Myocyte (in vitro differentiated cells): ENCODE data around the gene AKAP8. TPM values are rescaled to one million over a fixed set of nuclear protein-coding genes. Genes with fewer than 3 reads are reported as not detected.
"Not testable (repeated sequence)": the region's sequence is repeated elsewhere in the genome, so short reads cannot be mapped to it uniquely, and the experiment has no call there.

Experiments
- DNase-seq: peaks from one replicate; pipeline ENCODE4 v3.0.0-alpha.2; 2012; ENCODE audit warnings: low read depth
- total RNA-seq: library from RNA; depleted of rRNA; stranded (reverse); fragments of >200 nt; gene quantifications from 2 replicates; pipeline ENCODE4 v1.2.3, GENCODE V29; 2014

AKAP8 gene
- total RNA-seq, 1 donor from 2014 or later = 25.0 TPM

DNA sequence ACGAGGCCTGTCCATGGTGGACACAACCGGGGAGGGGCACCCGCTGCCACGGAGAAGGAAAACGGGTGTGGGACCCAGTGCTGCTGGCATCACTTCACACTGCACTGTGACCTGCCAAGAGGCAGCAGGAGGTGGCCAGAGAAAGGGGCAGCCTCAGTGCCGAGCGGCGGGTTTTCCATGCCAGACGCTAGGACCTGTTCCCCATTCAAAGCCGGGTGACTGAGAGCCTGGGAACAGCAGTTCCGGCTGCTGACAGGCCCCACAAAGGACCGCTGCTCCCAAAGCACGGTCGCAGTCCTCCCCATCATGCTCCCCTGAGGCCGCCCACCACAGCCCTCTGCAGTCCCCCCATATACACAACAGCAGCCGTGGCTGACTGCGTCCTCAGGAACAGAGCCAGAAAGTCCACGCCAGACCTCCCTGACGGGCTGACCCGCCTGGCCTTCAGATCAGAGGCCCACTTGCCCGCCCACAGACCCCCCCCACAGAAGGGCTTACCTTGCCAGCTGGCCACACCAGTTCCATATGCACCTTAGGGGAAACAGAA is 5.4 kb downstream of the AKAP8 start:
- DNase-seq = no peak

DNA sequence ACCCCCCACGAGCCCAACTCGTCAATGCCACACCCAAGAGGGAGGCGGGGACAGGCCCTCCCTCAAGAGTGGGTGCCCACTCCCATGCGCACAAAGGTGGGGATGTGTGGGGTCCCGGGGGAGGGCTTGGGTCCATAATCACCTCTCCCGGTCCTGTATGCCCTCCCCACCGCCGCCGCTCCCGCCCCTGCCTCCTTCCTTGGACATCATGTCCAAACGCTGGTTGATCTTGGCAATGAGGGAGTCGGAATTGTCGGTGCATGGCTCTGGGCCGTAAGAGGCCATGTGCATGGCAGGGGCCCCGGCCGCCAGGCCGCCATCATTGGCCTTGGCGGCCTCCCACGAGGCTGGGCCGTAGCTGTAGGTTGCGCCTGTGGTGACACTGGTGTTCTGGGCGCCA is 5.9 kb downstream of the AKAP8 start:
- DNase-seq = no peak

DNA sequence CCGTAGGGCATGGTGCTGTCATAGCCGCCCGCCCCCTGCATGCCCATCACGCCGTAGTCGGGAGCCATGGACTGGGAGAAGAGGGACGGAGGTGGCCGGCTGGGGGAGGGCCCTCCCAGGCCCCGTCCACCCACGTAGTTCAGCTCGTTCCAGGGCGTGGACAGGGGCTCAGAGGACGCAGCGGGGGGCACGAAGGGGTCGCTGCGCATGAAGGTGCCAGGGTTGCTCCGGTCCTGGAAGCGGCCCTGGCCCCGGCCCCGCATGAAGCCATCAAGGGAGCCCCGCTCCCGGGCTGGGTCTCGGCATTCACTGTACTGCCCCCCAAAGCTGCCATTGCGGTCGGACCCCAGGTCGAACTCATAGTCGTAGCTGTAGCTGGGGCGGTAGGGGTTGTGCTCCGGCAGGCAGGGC is 6.7 kb downstream of the AKAP8 start:
- DNase-seq = no peak

DNA sequence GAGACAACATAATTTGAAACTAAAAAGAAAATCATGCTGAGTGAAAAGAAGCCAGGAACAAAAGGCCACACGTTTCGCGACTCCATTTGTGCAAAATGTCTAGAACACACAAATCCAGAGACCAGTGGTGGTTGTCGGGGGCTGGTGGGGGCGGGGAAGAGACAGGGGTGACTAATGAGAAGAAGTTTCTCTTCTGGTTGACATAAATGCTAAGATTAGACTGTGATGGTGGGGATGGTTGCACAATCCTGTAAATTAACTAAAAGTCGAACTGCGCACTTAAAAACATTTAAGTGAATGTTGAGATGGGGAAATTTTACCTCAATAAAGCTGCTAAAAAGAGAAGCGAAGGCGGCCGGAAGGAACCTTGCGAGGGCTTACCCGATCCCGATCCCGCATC is 7.1 kb downstream of the AKAP8 start:
- DNase-seq = no peak

DNA sequence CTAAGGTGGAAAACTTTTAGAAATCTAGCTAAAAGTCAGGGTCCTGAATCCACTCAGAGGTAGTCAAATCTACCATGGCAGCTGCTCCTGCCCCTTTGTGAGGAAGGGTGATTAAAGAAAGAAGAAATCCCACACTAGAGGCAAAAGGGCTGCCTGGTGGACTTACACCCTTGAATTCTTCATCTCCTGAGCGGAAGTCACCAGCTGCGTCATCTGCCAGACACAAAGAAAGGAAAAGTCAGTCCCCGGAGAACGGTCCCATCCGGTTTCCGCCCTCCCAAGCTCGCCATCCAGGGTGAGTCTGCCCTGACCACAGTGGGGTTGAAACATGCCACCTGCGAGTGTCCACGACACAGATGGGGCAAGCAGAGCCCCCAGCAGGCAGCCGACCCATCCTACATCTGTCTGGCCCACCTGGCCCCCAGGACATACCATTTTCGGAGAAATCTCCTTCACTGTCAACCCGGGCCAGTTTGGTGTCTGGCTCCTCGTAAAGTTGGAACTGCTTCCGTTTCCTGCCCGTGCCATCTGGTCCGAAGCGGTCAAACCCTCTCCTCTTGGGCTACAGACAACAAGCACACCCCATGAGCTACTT is 7.7 kb downstream of the AKAP8 start:
- DNase-seq = no peak

DNA sequence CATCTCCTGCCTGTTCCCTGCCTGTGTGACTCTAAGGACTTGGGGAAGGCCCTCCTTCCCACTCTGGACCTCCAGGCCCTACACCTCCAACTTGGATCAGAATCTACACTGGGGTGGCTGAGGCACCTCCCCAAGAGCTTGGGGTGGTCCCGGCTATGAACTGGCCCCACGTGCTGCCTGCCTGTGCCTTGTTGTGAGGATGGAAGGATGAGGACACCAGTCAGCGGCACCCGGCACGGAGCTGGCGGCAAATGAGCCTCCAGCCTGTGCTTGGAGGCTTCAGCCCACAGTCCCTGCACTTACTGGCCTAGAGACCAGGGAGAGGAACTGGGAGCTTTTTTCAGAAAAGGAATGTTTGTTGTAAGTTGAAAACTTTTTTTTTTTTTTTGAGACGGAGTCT is 8.5 kb downstream of the AKAP8 start:
- no peak for DNase-seq

DNA sequence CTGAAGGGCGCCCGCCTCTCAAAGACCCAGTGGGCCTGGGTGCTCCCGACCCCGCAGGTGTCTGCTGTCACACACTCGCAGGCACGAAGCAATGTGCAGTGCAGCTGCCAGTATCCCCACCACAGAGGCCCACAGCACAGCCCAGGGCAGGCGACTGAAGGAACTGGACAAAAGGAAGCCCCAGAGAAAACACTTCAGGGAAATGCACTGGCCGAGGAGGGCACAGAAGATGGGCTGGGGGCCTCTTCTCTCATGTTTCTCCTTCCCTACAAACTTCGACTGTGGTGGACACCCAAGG is 10.0 kb downstream of the AKAP8 start:
- DNase-seq = no peak

DNA sequence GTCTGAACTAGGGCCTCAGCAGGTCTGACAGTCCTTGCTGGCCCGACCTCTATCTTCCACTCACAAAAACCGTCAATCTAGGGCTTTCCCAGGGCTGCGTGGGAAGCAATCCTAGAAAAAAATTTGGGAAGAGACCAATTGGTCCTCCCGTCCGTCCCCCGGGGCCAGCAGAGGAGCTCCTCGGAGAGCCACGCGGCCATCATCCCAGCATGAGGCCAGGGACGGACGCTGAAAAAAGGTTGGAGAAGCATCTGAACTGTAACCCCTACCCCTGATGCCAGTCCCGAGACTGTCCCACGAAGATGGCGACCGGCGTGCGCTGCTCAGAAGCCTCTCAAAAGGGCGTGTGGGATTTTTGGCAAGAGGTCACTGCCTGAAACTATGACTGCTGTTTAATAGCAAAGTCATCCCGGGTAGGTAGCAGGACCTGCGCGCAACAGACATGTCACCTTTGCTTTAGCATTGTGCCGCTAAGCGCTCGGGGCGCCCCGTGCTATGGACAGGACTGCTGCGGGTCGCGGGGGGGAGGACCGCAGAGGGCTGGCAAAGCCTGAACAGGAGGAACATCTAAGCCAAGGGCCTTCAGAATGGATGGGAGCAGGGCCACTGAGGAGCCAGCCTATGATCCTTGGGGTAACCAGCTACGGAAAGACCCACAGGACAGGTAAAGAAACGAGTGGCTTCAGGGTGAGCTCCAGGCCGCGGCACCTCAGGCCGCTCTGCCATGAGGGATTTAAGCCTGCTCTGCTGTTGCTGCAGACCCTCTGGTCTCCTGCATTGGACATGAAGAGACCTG is 10.6 kb downstream of the AKAP8 start:
- DNase-seq = no peak

DNA sequence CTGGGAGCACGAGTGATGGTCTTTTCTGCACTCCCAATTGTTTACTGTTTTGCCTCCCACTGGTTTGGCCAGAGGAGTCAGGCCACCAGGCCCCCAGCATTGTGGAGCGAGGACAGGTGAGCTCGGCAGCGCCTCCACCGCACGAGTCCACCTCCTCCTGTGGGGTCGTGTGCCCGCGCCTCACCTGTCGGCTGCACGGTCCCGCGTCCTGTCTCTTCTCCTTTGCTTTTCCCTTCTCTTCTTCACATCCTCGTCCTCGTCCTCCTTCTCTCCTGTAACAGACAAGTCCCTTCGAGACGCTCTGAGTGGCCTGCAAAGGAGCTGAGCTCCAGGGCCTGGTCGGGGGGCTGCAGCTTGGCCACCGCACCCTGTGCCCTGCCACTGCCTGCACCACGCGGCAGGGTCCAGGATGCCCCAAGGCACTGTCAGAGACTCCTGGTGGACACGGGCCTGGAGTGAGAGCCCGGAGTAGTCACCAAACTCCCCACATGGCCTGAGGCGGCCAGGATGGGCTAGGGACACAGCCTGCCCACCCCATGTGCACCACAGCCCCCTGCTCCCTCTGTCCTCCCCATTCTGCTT is 11.4 kb downstream of the AKAP8 start:
- DNase-seq = no peak

DNA sequence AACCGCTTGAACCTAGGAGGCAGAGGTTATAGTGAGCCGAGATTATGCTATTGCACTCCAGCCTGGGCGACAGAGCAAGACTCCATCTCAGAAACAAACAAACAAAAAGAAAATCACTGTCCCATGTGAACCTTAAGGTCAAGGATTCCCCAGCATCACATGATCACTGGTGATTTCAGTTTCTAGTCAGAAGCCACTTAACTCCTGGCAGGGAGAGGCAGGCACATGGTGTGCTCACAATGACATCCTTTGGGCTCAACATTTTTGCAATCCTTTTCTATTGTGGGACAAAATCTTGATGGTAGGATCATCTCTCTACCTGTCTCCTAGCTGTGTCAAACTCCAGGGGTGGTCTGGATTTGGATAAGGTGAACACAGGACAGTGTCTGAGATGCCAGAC is 12.1 kb downstream of the AKAP8 start:
- no peak for DNase-seq

DNA sequence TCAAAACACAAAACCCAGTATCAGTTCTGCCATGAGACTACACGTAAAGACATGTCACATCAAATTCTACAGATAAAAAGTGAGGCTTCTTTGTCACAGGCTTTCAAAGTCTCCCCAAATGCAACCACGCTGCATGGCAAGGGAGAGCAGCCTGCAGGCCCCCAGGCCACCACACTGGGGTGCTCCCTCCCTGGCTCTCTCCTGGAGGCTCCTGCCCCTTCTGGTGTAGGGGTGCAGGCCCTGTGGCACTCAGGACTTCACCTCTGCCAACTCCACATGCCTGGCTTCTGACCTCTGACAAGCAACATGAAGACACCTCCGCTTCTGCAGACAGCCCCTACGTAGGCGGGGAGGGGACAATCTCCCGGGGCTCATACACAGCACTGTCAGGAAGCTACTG is 14.3 kb downstream of the AKAP8 start:
- no peak for DNase-seq

DNA sequence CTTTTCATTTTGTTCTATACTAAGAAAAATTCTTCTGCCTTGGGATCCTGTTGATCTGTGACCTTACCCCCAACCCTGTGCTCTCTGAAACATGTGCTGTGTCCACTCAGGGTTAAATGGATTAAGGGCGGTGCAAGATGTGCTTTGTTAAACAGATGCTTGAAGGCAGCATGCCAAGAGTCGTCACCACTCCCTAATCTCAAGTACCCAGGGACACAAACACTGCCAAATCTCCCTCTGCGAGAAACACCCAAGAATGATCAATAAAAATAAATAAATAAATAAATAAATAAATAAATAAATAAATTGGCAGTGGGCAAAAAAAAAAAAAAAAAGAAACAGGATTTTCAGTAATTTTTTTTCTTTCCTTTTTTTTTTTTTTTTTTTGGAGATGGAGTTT is 15.8 kb downstream of the AKAP8 start:
- peak; percentile 17 for DNase-seq

DNA sequence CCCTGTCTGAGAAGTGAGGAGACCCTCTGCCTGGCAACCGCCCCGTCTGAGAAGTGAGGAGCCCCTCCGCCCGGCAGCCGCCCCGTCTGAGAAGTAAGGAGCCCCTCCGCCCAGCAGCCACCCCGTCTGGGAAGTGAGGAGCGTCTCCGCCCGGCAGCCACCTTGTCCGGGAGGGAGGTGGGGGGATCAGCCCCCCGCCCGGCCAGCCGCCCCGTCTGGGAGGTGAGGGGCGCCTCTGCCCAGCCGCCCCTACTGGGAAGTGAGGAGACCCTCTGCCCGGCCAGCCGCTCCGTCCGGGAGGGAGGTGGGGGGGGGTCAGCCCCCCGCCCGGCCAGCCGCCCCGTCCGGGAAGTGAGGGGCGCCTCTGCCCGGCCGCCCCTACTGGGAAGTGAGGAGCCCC is 16.5 kb downstream of the AKAP8 start:
- not testable (repeated sequence) for DNase-seq

DNA sequence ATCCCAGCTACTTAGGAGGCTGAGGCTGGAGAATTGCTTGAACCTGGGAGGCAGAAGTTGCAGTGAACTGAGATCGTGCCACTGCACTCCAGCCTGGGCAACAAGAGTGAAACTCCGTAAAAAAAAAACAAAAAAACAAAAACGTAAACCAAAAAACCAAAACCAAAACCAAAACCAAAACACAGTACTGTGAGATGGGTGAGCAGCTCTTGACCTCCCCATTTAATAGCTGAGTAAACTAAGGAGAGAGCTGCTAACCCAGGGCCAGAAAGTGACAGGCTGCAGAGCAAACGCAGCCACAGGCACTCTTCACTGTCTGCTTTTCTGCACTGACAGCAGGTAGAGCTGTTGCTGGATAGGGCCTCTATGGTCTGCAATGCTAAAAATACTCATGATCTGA is 19.6 kb downstream of the AKAP8 start:
- not testable (repeated sequence) for DNase-seq

DNA sequence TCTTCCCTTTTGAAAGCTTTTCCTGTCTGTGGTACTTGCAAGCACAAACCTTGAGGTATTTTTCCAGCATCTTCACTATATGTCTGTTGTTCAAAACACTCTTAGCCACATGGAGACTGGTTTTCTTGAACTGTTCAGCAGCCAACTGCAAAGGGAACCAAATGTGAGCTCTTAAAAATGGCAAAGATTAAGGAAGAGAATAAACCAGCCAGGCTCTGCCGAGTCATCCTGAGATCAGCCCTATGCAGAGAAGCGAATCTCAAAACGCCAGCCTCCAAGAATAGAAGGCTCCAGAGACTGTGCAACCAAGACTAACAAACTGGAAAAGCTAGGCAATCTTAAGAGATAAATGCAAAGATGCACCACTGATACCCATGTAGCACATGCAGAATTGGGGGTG is 20.7 kb downstream of the AKAP8 start:
- DNase-seq = no peak

DNA sequence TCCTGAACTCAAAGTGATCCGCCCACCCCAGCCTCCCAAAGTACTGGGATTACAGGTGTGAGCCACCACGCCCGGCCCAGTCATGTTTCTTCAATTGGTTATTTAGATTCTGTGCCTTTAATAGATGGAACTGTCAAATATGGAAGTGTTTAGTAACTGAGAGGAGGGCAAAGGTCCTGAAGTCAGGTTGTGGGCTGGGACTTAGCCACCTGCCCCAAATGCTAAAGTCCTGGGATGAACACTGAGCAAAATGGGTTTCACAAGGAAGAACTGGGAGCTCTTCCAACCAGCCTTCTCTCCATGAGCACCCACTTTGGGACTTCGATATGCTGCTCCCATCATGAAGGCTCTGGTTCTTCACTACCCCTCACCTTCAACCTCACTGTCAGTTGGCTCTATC is 21.7 kb downstream of the AKAP8 start:
- DNase-seq = no peak

DNA sequence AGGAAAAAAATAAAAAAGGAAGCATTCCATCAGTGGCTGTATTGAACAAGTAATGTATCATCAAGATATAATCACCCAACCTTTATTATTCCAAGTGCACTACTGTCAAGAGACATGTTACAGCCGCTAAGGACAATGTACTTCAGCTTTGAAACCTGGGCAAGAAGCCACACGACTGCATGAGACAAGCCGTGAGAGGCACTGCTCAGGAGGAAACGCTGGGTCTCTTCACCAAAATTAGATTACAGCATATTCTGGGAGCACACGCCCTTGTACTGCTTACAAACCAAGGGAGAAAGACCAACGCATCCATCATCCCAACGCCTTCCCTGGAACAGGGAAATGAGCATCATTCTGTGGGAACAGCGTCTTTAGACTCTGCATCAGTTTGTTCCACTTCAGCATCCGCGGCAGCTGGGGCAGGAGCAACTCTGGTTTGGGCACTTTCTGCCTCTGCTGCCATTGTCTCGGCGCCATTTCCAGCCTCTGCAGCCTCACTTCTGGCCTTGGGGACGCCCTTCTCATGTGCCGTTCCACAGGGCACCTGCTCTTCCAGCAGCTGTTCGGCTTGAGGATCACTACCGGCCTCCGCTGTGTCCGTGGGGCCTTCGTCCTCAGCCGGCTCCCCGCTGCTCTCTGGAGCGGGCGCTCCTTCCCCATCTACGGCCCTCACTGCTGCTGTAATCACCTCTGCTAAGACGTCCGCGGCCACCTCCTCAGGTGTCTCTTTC is 24.9 kb downstream of the AKAP8 start:
- DNase-seq = no peak

DNA sequence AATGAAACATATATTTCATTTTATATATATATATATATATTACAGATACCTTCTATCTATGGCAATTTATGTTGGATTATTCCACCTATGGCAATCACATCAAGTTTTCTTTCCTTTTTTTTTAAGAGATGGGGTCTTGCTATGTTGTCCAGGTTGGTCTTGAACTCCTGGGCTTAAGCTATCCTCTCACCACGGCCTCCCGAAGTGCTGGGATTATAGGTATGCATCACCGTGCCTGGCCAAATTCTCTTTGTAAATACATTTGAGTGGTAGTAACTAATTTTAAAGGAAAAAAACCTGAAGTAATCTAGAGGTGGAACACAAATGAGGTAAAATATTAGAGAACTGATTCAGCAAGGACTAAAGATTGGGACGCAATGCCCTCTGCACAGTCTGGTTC is 25.7 kb downstream of the AKAP8 start:
- no peak for DNase-seq

DNA sequence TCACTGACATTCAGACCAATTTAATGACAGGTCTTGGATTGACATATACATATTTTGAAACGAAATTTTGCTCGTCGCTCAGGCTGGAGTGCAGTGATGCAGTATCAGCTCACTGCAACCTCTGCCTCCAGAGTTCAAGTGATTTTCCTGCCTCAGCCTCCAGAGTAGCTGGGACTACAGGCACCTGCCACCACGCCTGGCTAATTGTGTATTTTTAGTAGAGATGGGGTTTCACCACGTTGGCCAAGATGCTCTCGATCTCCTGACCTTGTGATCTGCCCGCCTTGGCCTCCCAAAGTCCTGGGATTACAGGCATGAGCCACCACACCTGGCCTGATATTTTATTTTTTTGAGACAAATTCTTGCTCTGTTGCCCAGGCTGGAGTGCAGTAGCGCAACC is 27.1 kb downstream of the AKAP8 start:
- DNase-seq = not testable (repeated sequence)

DNA sequence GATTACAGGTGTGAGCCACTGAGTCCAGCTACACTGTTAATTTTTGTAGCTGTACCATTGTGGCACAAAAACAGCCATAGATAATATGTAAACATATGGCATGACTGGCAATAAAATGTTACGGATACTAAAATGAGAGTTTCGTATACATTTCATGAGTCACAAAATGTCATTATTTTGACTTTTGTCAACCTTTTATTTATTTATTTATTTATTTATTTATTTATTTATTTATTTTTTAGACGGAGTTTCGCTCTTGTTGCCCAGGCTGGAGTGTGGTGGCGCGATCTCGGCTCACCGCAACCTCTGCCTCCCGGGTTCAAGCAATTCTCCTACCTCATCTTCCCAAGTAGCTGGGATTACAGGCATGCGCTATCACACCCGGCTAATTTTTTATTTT is 38.3 kb downstream of the AKAP8 start:
- not testable (repeated sequence) for DNase-seq

DNA sequence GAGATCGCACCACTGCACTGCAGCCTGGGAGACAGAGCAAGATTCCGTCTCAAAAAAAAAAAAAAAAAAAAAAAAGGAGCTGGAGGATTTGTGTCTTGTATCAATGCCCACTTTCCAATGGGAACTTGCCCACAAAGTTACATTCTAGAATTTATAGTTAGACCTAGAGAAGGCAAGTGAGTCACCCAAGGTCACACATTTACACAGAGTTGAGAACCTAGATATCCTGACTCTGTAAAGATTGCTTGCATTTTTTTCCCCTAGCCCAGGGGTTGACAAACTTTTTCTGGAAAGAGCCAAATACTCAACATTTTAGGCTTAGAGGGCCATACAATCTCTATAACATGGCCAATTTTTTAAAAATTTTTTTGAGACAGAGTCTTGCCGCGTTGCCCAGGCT is 39.5 kb downstream of the AKAP8 start:
- no peak for DNase-seq

DNA sequence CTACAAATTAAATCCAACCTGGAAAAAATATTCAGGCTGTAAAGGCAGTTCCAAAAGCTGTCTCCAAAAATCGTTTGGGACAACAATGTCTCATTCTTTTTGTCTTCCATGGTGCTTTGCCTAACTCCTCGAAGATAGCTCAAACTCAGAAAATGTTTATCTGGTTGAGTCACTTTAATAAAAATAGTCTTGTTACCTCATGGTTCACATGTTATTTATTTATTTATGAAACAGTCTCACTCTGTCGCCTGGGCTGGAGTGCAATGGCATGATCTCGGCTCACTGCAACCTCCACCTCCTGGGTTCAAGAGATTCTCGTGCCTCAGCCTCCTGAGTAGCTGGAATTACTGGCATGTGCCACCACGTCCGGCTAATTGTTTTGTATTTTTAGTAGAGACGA is 42.4 kb downstream of the AKAP8 start:
- DNase-seq = peak; percentile 59
